H1 (cell line): ENCODE results near the gene WDR5.

Source experiments
- ATF3 ChIP-seq: IDR thresholded peaks from 2 replicates; pipeline ENCODE4 v1.6.1; 2011; ENCODE audit warnings: low read depth, mild to moderate bottlenecking, low read length; ENCODE audit not compliant: insufficient read depth
- BRCA1 ChIP-seq: IDR thresholded peaks from 2 replicates; pipeline ENCODE4 v1.6.1; 2012; ENCODE audit warnings: low read depth, low read length, improper control_type of control experiment
- CTCF ChIP-seq, 3 experiments: IDR thresholded peaks; 1 replicate in 2 of 3; 2 replicates in 1 of 3; pipeline versions ENCODE4 v1.5.1 to v1.6.1; 2011; ENCODE audit warnings: low read length in 3 of 3, mild to moderate bottlenecking in 3 of 3, inconsistent platforms in 2 of 3, low read depth in 1 of 3, moderate library complexity in 1 of 3; ENCODE audit not compliant: insufficient read depth in 1 of 3; ENCODE audit errors: control extremely low read depth in 1 of 3
- E2F6 ChIP-seq: IDR thresholded peaks from 2 replicates; pipeline ENCODE4 v1.6.1; 2012; ENCODE audit warnings: inconsistent platforms
- EGR1 ChIP-seq: IDR thresholded peaks from 2 replicates; pipeline ENCODE4 v1.6.1; 2011; ENCODE audit warnings: low read depth, low read length, borderline replicate concordance
- EZH2 ChIP-seq: fragments of 200-600 bp; sonication (generic); IDR thresholded peaks from 2 replicates; pipeline ENCODE4 v1.7.1; 2012; ENCODE audit warnings: low read depth, mild to moderate bottlenecking, moderate library complexity, low read length, inconsistent platforms; ENCODE audit not compliant: severe bottlenecking
- MAX ChIP-seq: IDR thresholded peaks from 2 replicates; pipeline ENCODE4 v1.6.1; 2012; ENCODE audit warnings: inconsistent platforms
- POLR2A ChIP-seq, 2 experiments: IDR thresholded peaks; 1 replicate in 1 of 2; 2 replicates in 1 of 2; pipeline ENCODE4 v1.6.1; 2011; ENCODE audit warnings: low read depth in 2 of 2, low read length in 2 of 2, mild to moderate bottlenecking in 2 of 2; ENCODE audit errors: control extremely low read depth in 1 of 2
- RAD21 ChIP-seq, 2 experiments: IDR thresholded peaks in 1 of 2; conservative IDR thresholded peaks in 1 of 2; 2 replicates each; pipeline ENCODE4 v1.6.1; 2011; ENCODE audit warnings: low read depth in 2 of 2, low read length in 2 of 2, improper control_type of control experiment in 1 of 2, inconsistent platforms in 1 of 2, mild to moderate bottlenecking in 1 of 2, moderate library complexity in 1 of 2
- RFX5 ChIP-seq: IDR thresholded peaks from 2 replicates; pipeline ENCODE4 v1.6.1; 2011; ENCODE audit warnings: low read depth, low read length, improper control_type of control experiment, borderline replicate concordance
- ZNF274 ChIP-seq: IDR thresholded peaks from 2 replicates; pipeline ENCODE4 v1.7.0; 2012; ENCODE audit warnings: low read length, borderline replicate concordance; ENCODE audit errors: extremely low read depth

- TF ChIP-seq POLR2A (IDR thresholded peaks at IDR 0.05; ENCODE audit: control extremely low read depth in 1 of 2, low read depth in 2 of 2, low read length in 2 of 2) = no peak
- no peak for TF ChIP-seq RFX5
- no peak for TF ChIP-seq RAD21 (IDR thresholded peaks at IDR 0.05 in 1 of 2, conservative IDR thresholded peaks at IDR 0.05 in 1 of 2; ENCODE audit: low read depth in 2 of 2, low read length in 2 of 2)
- no peak for TF ChIP-seq CTCF (IDR thresholded peaks at IDR 0.05; ENCODE audit: control extremely low read depth in 1 of 3, insufficient read depth in 1 of 3, low read depth in 1 of 3, low read length in 3 of 3)
- TF ChIP-seq EGR1 = no peak
- no peak for TF ChIP-seq EZH2
- no peak for TF ChIP-seq E2F6
- TF ChIP-seq ZNF274 = no peak
- TF ChIP-seq MAX = no peak
- TF ChIP-seq BRCA1 = no peak
- no peak for TF ChIP-seq ATF3
Measured at GRCh38 chr9:134103391-134103998, 32.4 kb upstream of the WDR5 start.
